Erythroblast (primary cell): ENCODE data around the gene PRRX2.
"Not testable (repeated sequence)": the region's sequence is repeated elsewhere in the genome, so short reads cannot be mapped to it uniquely, and the experiment has no call there.

Source experiments
- DNase-seq, 2 experiments: peaks; one replicate each; lab custom pipeline; 2025; lab: John Stamatoyannopoulos, UW
- GATA1 ChIP-seq: IDR thresholded peaks from 2 replicates; pipeline ENCODE4 v1.6.1; 2011; ENCODE audit warnings: low read depth, mild to moderate bottlenecking, control low read depth, low read length, moderate library complexity
- POLR2A ChIP-seq: IDR thresholded peaks from 2 replicates; pipeline ENCODE4 v1.6.1; 2011; ENCODE audit warnings: mild to moderate bottlenecking, low read length

PRRX2 gene

DNA sequence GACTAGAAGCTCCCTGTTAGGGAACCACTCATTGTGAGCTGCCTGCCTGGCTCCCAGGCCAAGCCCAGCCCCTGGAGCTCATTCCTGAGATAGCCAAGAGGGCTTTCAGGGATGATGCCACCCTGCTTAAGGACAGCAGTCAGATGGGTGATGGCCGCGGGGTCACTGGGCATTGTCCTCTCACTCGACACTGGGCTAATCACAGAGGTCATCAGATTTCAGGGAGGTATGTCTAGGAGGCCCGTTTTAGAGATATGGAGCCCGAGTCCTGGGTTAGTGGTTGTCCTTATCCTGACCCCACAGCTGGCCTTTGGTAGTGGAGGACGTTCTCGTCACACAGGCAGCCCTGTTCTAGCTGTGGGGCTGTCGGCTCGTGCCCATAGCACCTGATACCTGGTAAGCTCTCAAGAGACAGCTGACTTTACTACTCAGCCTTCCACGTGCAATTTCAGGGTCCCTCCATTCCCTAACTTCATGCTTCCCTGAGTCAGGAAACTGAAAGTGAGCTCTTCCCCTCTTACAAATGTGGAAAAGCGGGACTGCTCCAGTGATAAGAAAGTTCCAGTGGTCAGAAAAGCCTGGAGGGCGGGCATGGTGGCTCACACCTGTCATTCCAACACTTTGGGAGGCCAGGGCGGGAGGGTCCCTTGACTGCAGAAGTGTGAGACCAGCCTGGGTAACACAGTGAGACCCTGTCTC is 94.5 kb downstream of the PRRX2 start:
- DNase-seq, result peak in 1 of 2 experiments; percentile 14
- TF ChIP-seq POLR2A (no peak), GATA1 (no peak)

DNA sequence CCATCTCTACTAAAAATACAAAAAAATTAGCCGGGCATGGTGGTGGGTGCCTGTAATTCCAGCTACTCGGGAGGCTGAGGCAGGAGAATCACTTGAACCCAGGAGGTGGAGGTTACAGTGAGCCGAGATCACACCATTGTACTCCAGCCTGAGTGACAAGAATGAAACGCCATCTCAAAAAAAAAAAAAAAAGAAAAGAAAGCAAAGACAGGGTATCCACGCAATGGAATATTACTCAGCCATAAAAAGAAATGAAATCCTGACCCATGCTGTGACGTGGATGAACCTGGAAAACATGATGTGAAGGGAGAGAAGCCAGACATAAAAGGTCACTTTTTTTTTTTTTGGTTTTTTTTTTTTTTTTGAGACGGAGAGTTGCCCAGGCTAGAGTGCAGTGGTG is 95.3 kb downstream of the PRRX2 start:
- not testable (repeated sequence) for DNase-seq

DNA sequence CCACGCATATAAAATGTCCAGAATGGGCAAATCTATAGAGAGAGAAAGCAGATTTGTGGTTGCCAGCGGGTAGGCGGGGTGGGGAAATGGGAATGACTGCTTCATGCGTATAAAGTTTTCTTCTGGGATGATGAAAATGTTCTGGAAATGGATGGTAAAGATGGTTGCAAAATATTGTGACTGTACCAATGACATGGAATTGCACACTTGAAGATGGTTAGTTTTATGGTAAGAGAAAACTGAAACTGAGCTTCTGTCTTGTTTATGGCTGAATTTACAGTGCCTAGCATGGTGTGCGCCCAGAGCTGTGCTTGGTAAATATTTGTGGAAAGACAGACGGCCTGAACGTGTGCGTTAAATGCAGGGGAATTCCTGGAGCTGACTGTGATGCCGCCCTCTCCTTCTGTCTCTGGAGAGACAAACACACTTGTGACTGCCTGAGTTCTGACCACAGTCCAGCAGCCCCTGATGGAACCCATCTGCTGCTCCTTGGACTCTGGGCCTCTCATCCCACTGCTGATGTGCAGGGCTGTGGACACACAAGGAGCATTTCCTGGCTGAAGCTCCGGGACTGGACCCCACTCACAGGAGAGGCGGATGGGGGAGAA is 96.0 kb downstream of the PRRX2 start:
- no peak for DNase-seq
- TF ChIP-seq POLR2A (no peak), GATA1 (no peak)

DNA sequence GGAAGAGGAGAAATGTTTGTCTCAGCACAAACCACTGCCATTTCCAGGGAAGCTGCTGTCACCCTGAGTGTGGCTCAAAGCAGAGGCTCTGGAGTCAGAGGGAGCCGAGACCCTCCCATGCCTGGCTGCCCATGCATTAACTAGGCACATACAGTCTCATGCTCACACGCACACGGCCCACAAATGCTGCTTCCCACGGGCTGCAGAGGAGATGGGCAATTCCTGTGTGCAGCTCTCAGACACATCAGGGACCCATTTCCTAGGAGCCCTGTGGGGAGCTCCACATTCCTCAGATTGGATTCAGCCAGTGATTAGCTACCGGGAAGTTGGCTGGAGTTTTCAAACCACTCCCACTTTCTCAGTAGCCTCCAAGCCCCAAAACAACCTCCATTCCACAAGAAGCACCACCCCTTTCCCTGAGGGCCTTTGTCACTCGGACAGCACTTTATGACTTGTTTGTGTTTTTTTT is 96.5 kb downstream of the PRRX2 start:
- TF ChIP-seq POLR2A (no peak), GATA1 (no peak)
- no peak for DNase-seq

DNA sequence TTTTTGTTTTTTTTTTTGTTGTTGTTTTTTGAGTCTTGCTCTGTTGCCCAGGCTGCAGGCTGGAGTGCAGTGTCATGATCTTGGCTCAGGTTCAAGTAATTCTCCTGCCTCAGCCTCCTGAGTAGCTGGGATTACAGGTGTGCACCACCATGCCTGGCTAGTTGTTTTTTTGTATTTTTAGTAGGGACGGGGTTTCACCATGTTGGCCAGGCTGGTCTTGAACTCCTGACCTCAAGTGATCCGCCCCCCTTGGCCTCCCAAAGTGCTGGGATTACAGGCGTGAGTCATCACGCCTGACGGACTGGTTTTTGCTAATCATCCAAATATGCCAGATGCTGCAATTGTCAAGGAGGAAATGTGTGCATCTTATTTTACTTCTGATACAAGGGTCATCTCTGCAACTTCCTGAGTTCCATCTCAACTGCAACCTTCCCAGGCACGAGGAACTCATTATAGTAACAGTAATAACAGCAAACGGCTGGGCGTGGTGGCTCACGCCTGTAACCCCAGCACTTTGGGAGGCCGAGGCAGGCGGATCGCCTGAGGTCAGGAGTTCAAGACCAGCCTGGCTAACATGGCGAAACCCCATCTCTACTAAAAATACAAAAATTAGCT is 97.0 kb downstream of the PRRX2 start:
- DNase-seq, result peak; percentile 20 to 36

DNA sequence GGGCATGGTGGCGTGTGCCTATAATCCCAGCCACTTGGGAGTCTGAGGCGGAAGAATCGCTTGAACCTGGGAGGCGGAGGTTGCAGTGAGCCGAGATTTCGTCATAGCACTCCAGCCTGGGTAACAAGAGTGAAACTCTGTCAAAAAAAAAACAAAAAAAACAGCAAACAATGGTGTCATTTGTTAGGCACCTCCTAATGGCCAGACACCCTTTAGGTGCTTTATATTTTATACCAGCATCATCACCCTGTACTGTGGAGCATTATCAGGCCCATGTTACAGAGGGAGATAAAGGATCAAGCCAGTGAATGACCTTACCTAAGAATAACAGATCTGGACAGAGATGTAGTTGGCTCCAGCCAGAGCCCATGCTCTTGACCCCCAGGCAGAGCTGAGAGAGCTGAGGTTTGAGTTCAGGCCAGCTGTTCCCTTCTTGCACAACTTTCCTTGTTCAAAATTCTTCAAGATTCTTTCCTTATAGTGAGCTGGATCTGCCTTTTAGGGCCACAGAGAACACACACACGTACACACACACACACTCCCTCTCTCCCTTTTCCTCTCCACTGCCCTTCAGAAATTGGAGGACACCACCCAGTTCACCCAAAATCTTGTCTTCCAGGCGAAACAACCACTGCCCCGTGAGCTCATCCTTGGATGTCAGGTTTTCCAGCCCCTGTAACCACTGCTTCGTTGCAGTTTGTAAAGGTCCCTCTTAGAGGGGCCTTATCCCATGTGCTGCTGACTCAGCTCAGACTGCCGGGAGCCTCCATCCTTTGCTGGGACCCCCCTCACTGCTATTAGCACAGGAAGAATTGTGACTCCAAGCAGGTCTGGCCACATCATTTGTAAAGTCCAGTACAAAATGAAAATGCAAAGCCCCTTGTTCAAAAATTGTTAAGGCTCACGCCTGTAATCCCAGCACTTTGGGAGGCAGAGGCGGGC is 97.8 kb downstream of the PRRX2 start:
- DNase-seq, result no peak
- TF ChIP-seq POLR2A (no peak), GATA1 (no peak)

DNA sequence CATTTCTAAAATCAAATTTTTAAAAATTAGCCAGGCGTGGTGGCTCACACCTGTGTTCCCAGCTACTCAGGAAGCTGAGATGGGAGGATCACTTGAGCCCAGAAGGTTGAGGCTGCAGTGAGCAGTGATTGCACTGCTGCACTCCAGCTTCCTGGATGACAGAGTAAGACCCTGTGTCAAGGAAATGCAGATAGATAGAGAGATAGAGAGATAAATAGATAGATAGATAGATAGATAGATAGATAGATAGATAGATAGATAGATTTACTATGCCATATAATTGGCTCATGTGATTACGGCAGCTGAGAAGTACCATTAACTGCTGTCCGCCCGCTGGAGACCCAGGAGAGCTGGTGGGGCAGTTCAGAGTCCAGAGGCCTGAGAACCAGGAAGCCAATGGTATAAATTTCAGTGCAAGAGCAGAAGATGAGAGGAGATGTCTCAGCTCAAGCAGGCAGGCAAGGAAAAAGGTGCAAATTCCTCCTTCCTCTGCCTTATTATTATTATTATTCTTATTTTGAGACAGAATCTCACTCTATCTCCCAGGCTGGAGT is 100.4 kb downstream of the PRRX2 start:
- DNase-seq, result no peak
- TF ChIP-seq GATA1, result no peak

DNA sequence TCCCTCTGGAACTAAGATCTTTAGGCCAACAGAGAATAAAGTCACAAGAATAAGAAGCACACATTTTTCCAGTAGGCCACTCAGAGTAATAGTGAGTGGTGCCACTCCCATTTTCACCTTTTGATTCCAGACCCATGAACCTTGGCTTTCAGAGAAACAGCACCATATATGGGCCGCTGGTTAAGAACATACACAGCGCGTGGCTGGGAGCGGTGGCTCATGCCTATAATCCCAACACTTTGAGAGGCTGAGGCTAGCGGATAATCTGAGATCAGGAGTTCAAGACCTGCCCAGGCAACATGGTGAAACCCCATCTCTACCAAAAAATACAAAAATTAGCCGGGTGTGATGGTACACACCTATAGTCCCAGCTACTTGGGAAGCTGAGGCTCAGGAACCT is 103.0 kb downstream of the PRRX2 start:
- TF ChIP-seq GATA1, result no peak
- no peak for TF ChIP-seq POLR2A
- DNase-seq, result no peak

DNA sequence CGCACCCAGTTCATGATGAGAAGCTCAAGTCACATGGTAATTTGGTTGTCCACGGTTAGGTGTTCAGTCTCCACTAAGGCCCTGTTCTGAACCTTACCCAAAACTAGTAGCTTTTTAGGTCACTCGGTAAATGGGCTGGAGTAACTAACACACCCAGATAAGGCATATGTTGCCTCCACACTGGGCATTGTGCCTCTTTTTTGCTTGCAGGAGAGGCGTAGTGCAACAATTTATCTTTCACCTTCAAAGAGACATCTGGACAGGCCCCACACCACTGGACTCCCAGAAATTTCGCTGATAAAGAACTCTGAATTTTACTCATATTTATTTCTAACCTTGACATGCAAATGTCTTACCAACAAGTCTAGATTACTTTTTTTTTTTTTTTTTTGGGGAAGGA is 104.2 kb downstream of the PRRX2 start:
- TF ChIP-seq POLR2A, result no peak
- TF ChIP-seq GATA1, result peak; percentile 22
- DNase-seq, result peak; percentile 86 to 96

DNA sequence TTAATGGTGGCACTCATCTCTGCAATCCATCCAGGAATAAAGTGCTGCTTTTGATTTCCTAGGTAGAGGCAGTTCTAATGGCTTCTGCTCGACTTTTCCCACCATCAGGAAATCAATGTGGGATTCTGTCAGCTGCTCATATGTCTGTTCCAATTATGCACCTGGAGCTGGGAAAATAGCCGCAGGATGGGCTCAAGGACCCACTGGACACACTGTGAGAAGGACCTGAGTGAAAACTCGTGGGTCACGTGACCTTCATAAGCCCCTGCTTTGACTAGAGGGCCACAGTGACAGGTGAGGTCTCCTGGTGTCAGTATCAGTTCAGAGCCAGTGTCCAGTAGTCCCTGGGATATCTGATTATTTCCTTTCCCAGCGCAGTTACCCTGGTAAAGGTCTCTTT is 105.3 kb downstream of the PRRX2 start:
- no peak for DNase-seq
- no peak for TF ChIP-seq POLR2A
- no peak for TF ChIP-seq GATA1
